Astrocyte (in vitro differentiated cells and primary cell): ENCODE data around the gene KLHL15. TPM values are rescaled to one million over a fixed set of nuclear protein-coding genes. Genes with fewer than 3 reads are reported as not detected.
A peak's percentile ranks its signal among the peaks of the same experiment; 100 is the strongest.

Experiments
- DNase-seq: peaks from one replicate; pipeline ENCODE4 v3.0.0-alpha.2; 2010; ENCODE audit warnings: low read depth
- FAIRE-seq: peaks from 2 replicates; lab custom pipeline; 2011; peaks lifted over from hg19 to GRCh38; lab: Jason Lieb, UNC
- H2AFZ ChIP-seq: 2 replicates; pipeline ENCODE4 v1.6.0; 2012; ENCODE audit warnings: low read depth, low read length, inconsistent platforms
- H3K27ac ChIP-seq: 2 replicates; pipeline ENCODE4 v1.5.1; 2011; ENCODE audit warnings: low read depth, low read length, inconsistent platforms
- H3K27me3 ChIP-seq: 2 replicates; pipeline ENCODE4 v1.6.0; 2011; ENCODE audit warnings: low read length, inconsistent platforms; ENCODE audit not compliant: insufficient read depth
- H3K36me3 ChIP-seq: 2 replicates; pipeline ENCODE4 v1.5.1; 2011; ENCODE audit warnings: low read length, inconsistent platforms; ENCODE audit not compliant: insufficient read depth
- H3K4me1 ChIP-seq: 2 replicates; pipeline ENCODE4 v1.5.1; 2011; ENCODE audit warnings: low read length, inconsistent platforms; ENCODE audit not compliant: insufficient read depth
- H3K4me2 ChIP-seq: 2 replicates; pipeline ENCODE4 v1.6.0; 2012; ENCODE audit warnings: low read length, inconsistent platforms
- H3K4me3 ChIP-seq: 2 replicates; pipeline ENCODE4 v1.5.1; 2011; ENCODE audit warnings: low read depth, mild to moderate bottlenecking, low read length, inconsistent platforms; ENCODE audit not compliant: insufficient read depth
- H3K79me2 ChIP-seq: 2 replicates; pipeline ENCODE4 v1.6.0; 2012; ENCODE audit warnings: mild to moderate bottlenecking, low read length, inconsistent platforms; ENCODE audit not compliant: insufficient read depth
- H3K9ac ChIP-seq: 2 replicates; pipeline ENCODE4 v1.6.0; 2012; ENCODE audit warnings: mild to moderate bottlenecking, low read length, inconsistent platforms
- H3K9me3 ChIP-seq: 2 replicates; pipeline ENCODE4 v1.5.1; 2012; ENCODE audit warnings: low read depth, mild to moderate bottlenecking, low read length, inconsistent platforms; ENCODE audit not compliant: insufficient read depth
- H4K20me1 ChIP-seq: 2 replicates; pipeline ENCODE4 v1.6.0; 2012; ENCODE audit warnings: low read length, inconsistent platforms; ENCODE audit not compliant: insufficient read depth
- H3K27ac Mint-ChIP-seq: one replicate; pipeline ENCODE4 v1.8.0; 2021; ENCODE audit warnings: mild to moderate bottlenecking, mixed read lengths; ENCODE audit not compliant: unreplicated experiment
- H3K27me3 Mint-ChIP-seq: one replicate; pipeline ENCODE4 v1.8.0; 2021; ENCODE audit warnings: low read depth, mixed read lengths; ENCODE audit not compliant: unreplicated experiment
- H3K36me3 Mint-ChIP-seq: one replicate; pipeline ENCODE4 v1.8.0; 2021; ENCODE audit warnings: low read depth, mixed read lengths; ENCODE audit not compliant: unreplicated experiment
- H3K4me1 Mint-ChIP-seq: one replicate; pipeline ENCODE4 v1.8.0; 2021; ENCODE audit warnings: low read depth, mixed read lengths; ENCODE audit not compliant: unreplicated experiment
- H3K4me3 Mint-ChIP-seq: one replicate; pipeline ENCODE4 v1.8.0; 2021; ENCODE audit warnings: mild to moderate bottlenecking, moderate library complexity, mixed read lengths; ENCODE audit not compliant: unreplicated experiment
- H3K9me3 Mint-ChIP-seq: one replicate; pipeline ENCODE4 v1.8.0; 2021; ENCODE audit warnings: mild to moderate bottlenecking, mixed read lengths; ENCODE audit not compliant: unreplicated experiment
- EZH2 ChIP-seq: IDR thresholded peaks from 2 replicates; pipeline ENCODE4 v1.6.1; 2012; ENCODE audit warnings: mild to moderate bottlenecking, low read length, inconsistent platforms; ENCODE audit not compliant: insufficient read depth
- total RNA-seq: library from RNA; stranded (reverse); gene quantifications from 2 replicates; pipeline ENCODE4 v1.2.1, GENCODE V29; 2021
- TF ChIP-seq, protein P1 (sequence below): IDR thresholded peaks from 2 replicates; pipeline ENCODE4 v1.5.1; 2011; ENCODE audit warnings: low read depth, mild to moderate bottlenecking, inconsistent platforms, low read length, moderate library complexity; ENCODE audit not compliant: insufficient read depth

KLHL15 gene
- total RNA-seq, 1 donor from 2014 or later, result 7.5 TPM

GRCh38 chrX:23990455-23990854, 36.5 kb downstream of the KLHL15 start:
- peaks cover 2% of the 10 kb centered on the region for H3K36me3 Mint-ChIP-seq
- H3K9me3 Mint-ChIP-seq, result no peaks in the 10 kb centered on the region
- H3K27ac Mint-ChIP-seq, result no peak overlapping the region
- DNase-seq, result no peak
- H3K4me3 Mint-ChIP-seq, result no peak overlapping the region
- TF ChIP-seq, protein P1, sequence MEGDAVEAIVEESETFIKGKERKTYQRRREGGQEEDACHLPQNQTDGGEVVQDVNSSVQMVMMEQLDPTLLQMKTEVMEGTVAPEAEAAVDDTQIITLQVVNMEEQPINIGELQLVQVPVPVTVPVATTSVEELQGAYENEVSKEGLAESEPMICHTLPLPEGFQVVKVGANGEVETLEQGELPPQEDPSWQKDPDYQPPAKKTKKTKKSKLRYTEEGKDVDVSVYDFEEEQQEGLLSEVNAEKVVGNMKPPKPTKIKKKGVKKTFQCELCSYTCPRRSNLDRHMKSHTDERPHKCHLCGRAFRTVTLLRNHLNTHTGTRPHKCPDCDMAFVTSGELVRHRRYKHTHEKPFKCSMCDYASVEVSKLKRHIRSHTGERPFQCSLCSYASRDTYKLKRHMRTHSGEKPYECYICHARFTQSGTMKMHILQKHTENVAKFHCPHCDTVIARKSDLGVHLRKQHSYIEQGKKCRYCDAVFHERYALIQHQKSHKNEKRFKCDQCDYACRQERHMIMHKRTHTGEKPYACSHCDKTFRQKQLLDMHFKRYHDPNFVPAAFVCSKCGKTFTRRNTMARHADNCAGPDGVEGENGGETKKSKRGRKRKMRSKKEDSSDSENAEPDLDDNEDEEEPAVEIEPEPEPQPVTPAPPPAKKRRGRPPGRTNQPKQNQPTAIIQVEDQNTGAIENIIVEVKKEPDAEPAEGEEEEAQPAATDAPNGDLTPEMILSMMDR, result no peak
- TF ChIP-seq EZH2, result no peak
- Histone ChIP-seq H4K20me1 (peaks cover 4% of the 10 kb centered on the region), H3K27me3 (no peaks in the 10 kb centered on the region), H2AFZ (no peak overlapping the region), H3K4me2 (no peak overlapping the region), H3K9ac (no peak overlapping the region), H3K36me3 (peaks cover 7% of the 10 kb centered on the region), H3K4me1 (peaks cover 4% of the 10 kb centered on the region), H3K9me3 (no peaks in the 10 kb centered on the region), H3K79me2 (peaks cover 5% of the 10 kb centered on the region), H3K4me3 (no peak overlapping the region), H3K27ac (no peak overlapping the region)
- no peaks in the 10 kb centered on the region for H3K27me3 Mint-ChIP-seq
- H3K4me1 Mint-ChIP-seq, result peaks cover 4% of the 10 kb centered on the region
- FAIRE-seq, result peak; percentile 82

DNA sequence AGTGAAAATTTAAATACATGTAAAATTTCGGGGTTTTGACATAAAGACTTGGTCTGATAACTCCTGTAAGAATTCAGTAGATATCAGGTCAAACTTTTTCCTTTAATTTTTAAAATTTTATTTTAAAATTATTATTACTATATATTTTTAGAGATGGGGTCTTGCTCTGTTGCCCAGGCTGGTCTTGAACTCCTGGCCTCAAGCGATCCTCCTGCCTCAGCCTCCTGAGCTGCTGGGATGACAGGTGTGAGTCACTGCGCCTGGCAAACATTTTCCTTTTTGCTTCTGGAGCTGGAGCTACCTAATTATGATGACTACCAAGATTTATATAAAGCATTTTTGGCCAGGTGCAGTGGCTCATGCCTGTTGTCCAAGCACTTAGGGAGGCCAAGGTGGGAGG, 37.3 kb downstream of the KLHL15 start:
- no peak for TF ChIP-seq EZH2
- TF ChIP-seq, protein P1, result no peak
- H3K36me3 Mint-ChIP-seq, result peaks cover 2% of the 10 kb centered on the region
- FAIRE-seq, result no peak

DNA sequence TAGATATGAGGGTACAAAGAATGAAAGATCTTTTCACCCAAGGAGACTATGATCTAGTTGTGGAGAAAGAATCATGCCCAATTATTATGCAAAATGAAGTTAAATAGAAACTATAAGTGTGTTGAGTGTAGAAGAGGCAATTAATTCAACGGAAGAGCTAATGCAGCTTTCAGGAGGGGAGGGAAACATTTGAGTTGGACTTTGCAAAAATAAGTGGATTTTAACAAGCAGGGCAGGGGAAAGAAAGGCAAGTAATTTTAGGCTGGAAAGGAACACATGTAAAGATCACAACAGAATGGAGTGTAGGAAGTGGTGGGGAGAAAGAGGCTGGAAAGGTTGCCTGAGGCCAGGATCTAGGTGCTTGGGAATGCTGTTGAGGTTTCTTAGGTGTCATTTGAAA, 44.1 kb downstream of the KLHL15 start:
- Mint-ChIP-seq H3K4me3 (peak overlapping the region; percentile 57), H3K27me3 (no peaks in the 10 kb centered on the region), H3K36me3 (no peaks in the 10 kb centered on the region), H3K27ac (no peak overlapping the region), H3K4me1 (no peaks in the 10 kb centered on the region), H3K9me3 (no peaks in the 10 kb centered on the region)
- Histone ChIP-seq H3K4me1 (peaks cover 4% of the 10 kb centered on the region), H3K9me3 (no peaks in the 10 kb centered on the region), H3K27me3 (no peaks in the 10 kb centered on the region), H2AFZ (no peak overlapping the region), H3K27ac (no peak overlapping the region), H3K79me2 (no peaks in the 10 kb centered on the region), H3K4me3 (no peak overlapping the region), H3K36me3 (peaks cover 1% of the 10 kb centered on the region), H4K20me1 (peaks cover 5% of the 10 kb centered on the region), H3K4me2 (no peak overlapping the region), H3K9ac (no peak overlapping the region)
- DNase-seq, result no peak
- no peak for FAIRE-seq
- no peak for TF ChIP-seq EZH2
- TF ChIP-seq, protein P1, result no peak

More for the DNA sequence above, 37.3 kb downstream of the KLHL15 start:
- Histone ChIP-seq H3K27me3 (no peaks in the 10 kb centered on the region), H2AFZ (no peak overlapping the region), H3K36me3 (peaks cover 7% of the 10 kb centered on the region), H3K4me2 (no peak overlapping the region), H3K27ac (no peak overlapping the region), H3K79me2 (peaks cover 5% of the 10 kb centered on the region), H3K4me1 (peaks cover 4% of the 10 kb centered on the region), H4K20me1 (peaks cover 4% of the 10 kb centered on the region), H3K9ac (no peak overlapping the region), H3K9me3 (no peaks in the 10 kb centered on the region), H3K4me3 (no peak overlapping the region)
- Mint-ChIP-seq H3K27ac (no peak overlapping the region), H3K9me3 (no peaks in the 10 kb centered on the region), H3K4me3 (no peak overlapping the region), H3K27me3 (no peaks in the 10 kb centered on the region), H3K4me1 (peaks cover 4% of the 10 kb centered on the region)
- no peak for DNase-seq
